NK-92 (cell line): ENCODE results near the gene FBXO5.
"Not testable (repeated sequence)": the region's sequence is repeated elsewhere in the genome, so short reads cannot be mapped to it uniquely, and the experiment has no call there.

Experiments used
- DNase-seq: peaks from one replicate; lab custom pipeline; 2025; ENCODE audit not compliant: unreplicated experiment; lab: John Stamatoyannopoulos, UW

FBXO5 gene

DNA sequence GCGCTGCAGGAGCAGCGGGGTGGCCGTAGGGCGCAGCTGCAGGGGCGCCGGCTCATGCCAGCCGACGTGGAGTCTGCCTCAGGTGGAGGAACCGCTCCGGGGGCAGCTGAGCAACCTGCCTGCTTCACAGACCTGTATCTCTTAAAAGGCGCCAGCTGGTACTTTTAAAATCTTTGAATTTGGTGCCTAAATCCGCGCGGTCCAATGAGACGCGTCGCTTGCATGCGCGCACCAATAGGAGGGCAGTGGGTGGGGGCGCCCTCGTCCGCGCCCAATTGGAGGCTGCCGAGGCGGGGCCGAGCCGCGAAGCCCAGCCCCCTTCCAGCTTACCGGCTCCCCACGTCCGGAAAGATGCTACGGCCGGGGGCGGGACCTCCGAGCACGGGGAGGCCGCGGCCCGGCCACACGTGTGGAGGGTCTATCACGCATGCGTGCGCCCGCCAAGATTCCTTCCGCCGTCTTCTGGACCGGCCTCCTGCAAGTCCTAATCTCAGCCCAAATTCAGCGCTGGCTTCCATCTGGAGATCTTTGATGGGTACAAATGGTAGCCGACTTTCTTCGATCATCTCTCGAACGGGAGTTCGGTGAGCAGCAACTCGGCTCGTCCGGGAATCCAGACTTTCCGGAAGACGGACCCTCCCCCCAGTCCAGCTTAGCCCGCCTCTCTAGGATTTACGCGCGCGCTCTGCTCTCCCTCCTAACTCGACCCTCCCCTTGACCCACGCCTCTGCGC, at the start of gene FBXO5:
FBXO5 (minus strand) TSS at position 138 of the 733 bp plus-strand sequence; CDS start at position 56, 82 bp downstream.
- DNase-seq, result peak; percentile 74

GRCh38 chr6:153032255-153032882, 49.5 kb upstream of the FBXO5 start:
- DNase-seq, result no peak

GRCh38 chr6:153031335-153031955, 48.6 kb upstream of the FBXO5 start:
- DNase-seq, result no peak

- no peak for DNase-seq
These were observed 46.1 kb upstream of the FBXO5 start for GRCh38 chr6:153028963-153029362.

DNA sequence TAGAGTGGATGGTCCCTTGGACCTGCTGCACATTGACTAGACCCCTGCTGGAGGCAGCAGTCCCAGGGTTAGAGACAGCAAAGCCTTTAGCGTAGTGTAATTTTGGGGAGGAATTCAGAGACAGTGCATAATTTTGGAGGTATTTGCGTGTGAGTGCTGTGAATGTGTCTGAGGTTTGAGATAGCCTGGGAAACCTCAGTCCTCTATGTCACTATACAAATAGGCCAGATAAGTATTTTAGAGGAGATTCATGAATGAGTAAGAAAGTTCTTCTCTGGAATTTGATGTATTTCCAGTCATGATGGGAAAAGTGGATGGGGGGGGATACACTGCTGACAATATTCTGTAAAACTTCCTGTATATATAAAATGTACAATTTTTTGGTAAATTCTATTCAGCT, 45.4 kb upstream of the FBXO5 start:
- no peak for DNase-seq

GRCh38 chr6:153027480-153027879, 44.6 kb upstream of the FBXO5 start:
- no peak for DNase-seq

GRCh38 chr6:153024709-153025017, 41.8 kb upstream of the FBXO5 start:
- no peak for DNase-seq

DNA sequence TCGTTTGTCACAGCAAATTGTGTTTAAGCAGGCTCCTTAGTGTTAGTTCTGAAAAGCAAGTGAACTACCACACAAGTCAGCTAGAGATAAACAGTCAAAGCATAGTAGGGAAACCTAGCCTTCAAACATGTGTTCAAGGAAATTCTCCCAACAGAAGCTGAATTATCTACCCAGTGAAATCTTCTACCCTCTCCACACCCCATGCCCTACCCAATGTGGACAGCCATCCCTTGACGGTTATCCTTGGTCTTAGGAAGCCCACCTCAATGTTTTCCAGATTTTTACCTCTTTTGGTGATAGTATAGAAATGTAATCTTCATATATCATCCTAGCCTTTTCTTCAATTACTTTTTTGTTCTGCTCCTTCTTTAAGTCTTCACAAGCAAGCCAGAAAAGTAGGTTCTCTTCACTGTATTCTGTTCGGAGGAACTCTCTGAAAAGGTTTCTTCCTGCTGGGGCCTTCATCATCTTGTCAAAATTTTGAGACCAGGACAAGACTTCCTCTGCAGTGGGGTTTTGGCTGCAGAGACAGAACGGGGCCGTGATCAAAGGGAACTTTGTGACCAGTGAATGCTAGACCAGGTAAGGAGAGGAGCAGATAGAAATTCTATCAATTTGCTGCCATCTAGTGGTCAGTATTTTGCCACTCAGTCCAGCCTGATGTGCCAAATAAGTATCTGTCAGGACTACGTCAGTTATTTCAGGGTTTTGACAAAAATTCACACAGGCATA, 41.3 kb upstream of the FBXO5 start:
- DNase-seq, result no peak

- DNase-seq, result no peak
These were observed 35.5 kb upstream of the FBXO5 start for GRCh38 chr6:153018355-153018754.

DNA sequence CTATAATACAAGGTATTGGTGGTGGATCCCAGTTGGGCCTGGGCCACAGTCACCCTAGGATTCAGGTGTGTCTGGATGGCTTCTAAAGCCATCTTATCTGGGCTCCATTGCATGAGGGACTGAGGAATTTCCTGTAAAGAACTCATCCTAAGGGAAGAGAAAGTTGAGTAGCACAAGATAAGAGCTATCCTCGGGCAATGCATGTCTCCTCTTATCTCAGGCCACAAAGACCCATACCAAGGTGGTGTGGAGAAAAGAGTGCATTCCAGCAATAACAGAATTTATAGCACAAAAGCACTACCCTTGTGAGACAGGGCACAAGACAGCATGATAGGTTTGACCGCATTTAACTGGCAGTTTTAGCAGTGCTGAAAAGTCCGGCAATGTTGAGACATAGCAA, 34.0 kb upstream of the FBXO5 start:
- no peak for DNase-seq

GRCh38 chr6:153015094-153015640, 32.3 kb upstream of the FBXO5 start:
- DNase-seq, result no peak

DNA sequence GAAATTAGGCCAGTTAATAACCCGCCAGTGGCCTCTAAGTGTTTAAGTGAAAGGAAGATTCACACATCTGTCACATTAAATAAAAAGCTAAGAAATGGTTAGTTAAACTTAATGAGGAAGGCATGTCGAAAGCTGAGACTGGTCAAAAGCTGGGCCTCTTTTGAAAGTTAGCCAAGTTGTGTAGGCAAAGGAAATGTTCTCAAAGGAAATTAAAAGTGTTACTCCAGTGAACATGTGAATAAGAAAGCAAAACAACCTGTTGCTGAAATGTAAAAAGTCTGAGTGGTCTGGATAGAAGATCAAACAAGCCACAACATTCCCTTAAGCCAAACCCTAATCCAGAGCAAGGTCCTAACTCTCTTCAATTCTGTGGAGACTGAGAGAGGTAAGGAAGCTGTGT, 30.6 kb upstream of the FBXO5 start:
- no peak for DNase-seq

GRCh38 chr6:153012856-153013255, 30.0 kb upstream of the FBXO5 start:
- DNase-seq, result no peak

- no peak for DNase-seq
These were observed 20.5 kb upstream of the FBXO5 start for GRCh38 chr6:153003366-153003690.

DNA sequence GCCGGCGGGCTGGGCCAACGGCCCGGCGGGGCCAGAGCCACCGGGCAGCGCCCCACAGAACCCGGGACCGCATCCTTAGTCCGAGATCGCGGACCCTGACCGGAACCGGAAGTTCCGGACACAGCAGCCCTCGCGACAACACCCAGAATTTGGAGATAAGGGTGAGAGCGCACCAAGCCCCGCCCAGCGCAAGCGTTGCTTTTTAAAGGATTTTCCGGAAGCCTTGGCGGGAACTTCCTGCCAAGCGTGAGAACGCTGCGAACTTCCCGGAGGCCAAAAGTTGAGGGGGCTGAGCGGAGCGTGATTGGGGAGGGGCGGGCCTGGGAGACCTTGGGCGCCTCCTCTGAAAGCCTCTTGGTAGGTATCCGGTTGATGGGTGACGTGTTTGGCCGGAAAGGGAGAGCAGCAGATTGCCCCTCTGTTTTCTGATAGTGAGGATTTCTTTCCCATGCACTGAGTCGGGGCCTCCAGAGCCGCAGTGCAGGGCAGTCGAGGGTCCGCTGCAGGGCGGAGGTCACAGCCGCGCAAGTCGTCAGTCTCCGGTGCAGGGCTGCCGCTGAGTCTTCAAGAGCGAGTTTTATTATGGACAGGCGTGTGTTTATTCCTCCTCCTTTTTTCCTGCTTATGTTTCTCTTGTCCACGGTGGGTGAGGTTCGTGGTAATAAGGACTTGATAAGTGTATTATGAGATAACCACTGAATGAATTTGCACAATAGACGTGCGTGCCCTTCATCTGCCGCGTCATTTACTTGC, 19.9 kb upstream of the FBXO5 start, which contains the start of gene MTRF1L:
MTRF1L (minus strand) TSS at position 97 of the 753 bp plus-strand sequence; CDS start at position 73, 24 bp downstream.
- no peak for DNase-seq

GRCh38 chr6:153001767-153002612, 19.1 kb upstream of the FBXO5 start:
- no peak for DNase-seq

DNA sequence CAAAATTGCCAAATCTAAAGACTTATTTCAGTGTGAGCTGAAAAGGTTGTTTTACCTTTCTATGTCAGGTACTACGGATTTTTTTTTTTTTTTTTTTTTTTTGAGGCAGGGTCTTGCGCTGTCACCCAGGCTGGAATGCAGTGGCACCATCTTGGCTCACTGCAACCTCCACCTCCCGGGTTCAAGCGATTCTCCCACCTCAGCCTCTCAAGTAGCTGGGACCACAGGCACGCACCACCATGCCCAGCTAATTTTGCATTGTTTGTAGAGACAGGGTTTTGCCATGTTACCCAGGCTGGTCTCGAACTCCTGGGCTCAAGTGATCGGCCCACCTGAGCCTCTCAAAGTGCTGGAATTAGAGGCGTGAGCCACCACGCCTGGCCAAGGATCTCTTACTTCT, 17.9 kb upstream of the FBXO5 start:
- not testable (repeated sequence) for DNase-seq

DNA sequence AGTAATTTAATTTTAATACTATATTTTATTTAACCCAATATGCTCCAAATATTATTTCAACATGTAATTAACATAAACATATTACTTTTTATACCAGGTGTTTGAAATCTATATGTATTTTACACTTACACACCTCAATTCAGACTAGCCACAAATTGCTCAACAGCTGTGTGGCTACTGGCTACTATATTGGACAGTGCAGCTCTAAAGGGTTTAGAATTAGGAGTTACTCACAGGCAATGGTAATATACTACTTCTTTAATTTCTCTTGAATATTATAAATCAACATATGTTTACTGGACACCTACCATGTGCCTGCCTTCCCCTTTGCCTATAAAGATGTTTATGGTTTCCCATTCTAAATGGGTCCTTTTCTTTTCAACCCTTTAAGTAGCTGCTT, 17.4 kb upstream of the FBXO5 start:
- DNase-seq, result no peak

DNA sequence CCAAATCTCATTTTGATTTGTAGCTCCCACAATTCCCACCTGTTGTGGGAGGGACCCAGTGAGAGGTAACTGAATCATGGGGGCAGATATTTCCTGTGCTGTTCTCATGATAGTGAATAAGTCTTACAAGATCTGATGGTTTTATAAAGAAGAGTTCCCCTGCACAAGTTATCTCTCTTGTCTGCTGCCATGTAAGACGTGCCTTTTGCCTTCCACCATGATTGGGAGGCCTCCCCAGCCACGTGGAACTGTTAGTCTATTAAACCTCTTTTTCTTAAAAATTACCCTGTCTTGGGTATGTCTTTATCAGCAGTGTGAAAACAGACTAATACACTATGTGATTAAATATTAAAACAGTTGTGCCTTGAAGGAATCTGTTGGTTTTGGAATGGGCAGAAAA, 16.7 kb upstream of the FBXO5 start:
- not testable (repeated sequence) for DNase-seq

GRCh38 chr6:152993847-152994246, 11.0 kb upstream of the FBXO5 start:
- no peak for DNase-seq
